GM18909 (cell line): Measurements from ENCODE around the gene OR8H1.

Source experiments
- ATAC-seq: cut with Tn5 transposase; IDR thresholded peaks from one replicate; pipeline ENCODE4 v1.9.1; 2021; ENCODE audit warnings: mild to moderate bottlenecking; ENCODE audit not compliant: unreplicated experiment, poor library complexity

OR8H1 gene

GRCh38 chr11:56292154-56292553 lies at the start of gene OR8H1:
TSS of gene OR8H1 (minus strand) at chr11:56292254. CDS start at chr11:56291062, 1,192 bp downstream.
- ATAC-seq, result no peak

GRCh38 chr11:56340289-56340688 lies 48.2 kb upstream of the OR8H1 start:
- no peak for ATAC-seq

GRCh38 chr11:56333156-56333555 lies 41.1 kb upstream of the OR8H1 start:
- ATAC-seq, result no peak

- ATAC-seq, result no peak
Measured at GRCh38 chr11:56331861-56332491, 39.9 kb upstream of the OR8H1 start.

GRCh38 chr11:56314844-56315243 lies 22.8 kb upstream of the OR8H1 start, which contains the start of gene OR8K3:
TSS of gene OR8K3 (plus strand) at chr11:56315144. CDS start at chr11:56318307, 3,163 bp downstream.
- ATAC-seq, result no peak

- ATAC-seq, result no peak
Measured at GRCh38 chr11:56307836-56308235, 15.8 kb upstream of the OR8H1 start.

- ATAC-seq, result no peak
Measured at GRCh38 chr11:56296898-56297297, 4.8 kb upstream of the OR8H1 start.

- no peak for ATAC-seq
Measured at GRCh38 chr11:56273854-56274253, 18.2 kb downstream of the OR8H1 start, which contains the start of gene OR5T1. TSS of gene OR5T1 (plus strand) at chr11:56274154. CDS start at chr11:56275639, 1,485 bp downstream.

GRCh38 chr11:56271092-56271491 lies 21.0 kb downstream of the OR8H1 start:
- ATAC-seq, result no peak

- ATAC-seq, result no peak
Measured at GRCh38 chr11:56251954-56252353, 40.1 kb downstream of the OR8H1 start, which contains the start of gene OR5T3. TSS of gene OR5T3 (plus strand) at chr11:56252254. CDS start at chr11:56252254, 0 bp downstream.
